ENCODE data around the gene MAML3. TPM values are rescaled to one million over a fixed set of nuclear protein-coding genes. Genes with fewer than 3 reads are reported as not detected.

MAML3 gene
- total RNA-seq, 1 donor from 2014 or later: 8.1 TPM

DNA sequence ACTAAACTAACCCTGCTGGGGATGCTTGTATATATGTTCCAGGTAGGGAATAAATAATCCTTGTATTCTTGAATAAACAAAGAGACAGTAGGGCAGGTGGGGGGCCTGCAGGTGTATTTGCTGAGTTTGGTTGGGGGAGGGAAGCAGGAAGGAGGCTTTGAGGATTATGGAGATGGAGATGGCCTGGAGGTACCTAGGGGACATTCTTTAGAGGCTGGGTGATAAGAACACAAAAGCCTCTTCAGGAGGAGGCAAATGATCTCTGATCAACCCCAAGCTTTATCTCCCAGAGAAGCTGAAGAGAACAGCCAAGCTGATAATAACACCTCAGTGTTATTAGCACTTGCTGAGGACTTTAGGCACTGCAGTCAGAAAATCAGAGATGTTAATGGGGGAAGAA, 300.7 kb downstream of the MAML3 start:
- H3K9me3 Mint-ChIP-seq (ENCODE audit: unreplicated experiment): no peaks in the 10 kb centered on the region
- Histone ChIP-seq H3K4me2 (ENCODE audit: low read length) (no peak overlapping the region), H3K9me3 (ENCODE audit: insufficient read depth, low read depth, low read length) (no peaks in the 10 kb centered on the region), H3K27me3 (ENCODE audit: insufficient read depth, low read length) (no peaks in the 10 kb centered on the region), H3K4me1 (ENCODE audit: insufficient read depth, low read length) (no peaks in the 10 kb centered on the region), H2AFZ (ENCODE audit: low read depth, low read length) (no peak overlapping the region), H3K79me2 (ENCODE audit: insufficient read depth, low read length) (no peaks in the 10 kb centered on the region), H3K9ac (ENCODE audit: low read length) (no peak overlapping the region), H4K20me1 (ENCODE audit: insufficient read depth, low read length) (no peaks in the 10 kb centered on the region), H3K4me3 (ENCODE audit: insufficient read depth, low read depth, low read length) (no peak overlapping the region), H3K27ac (ENCODE audit: low read depth, low read length) (no peak overlapping the region), H3K36me3 (ENCODE audit: insufficient read depth, low read length) (no peaks in the 10 kb centered on the region)
- H3K27me3 Mint-ChIP-seq (ENCODE audit: low read depth, unreplicated experiment): no peaks in the 10 kb centered on the region
- H3K4me1 Mint-ChIP-seq (ENCODE audit: low read depth, unreplicated experiment): peaks cover 12% of the 10 kb centered on the region
- no peak for FAIRE-seq
- H3K36me3 Mint-ChIP-seq (ENCODE audit: low read depth, unreplicated experiment): peaks cover 4% of the 10 kb centered on the region
- DNase-seq (ENCODE audit: low read depth): no peak
- H3K4me3 Mint-ChIP-seq (ENCODE audit: unreplicated experiment): no peak overlapping the region
- no peak for TF ChIP-seq EZH2 (IDR thresholded peaks at IDR 0.05; ENCODE audit: insufficient read depth, low read length)
- TF ChIP-seq, protein P1, sequence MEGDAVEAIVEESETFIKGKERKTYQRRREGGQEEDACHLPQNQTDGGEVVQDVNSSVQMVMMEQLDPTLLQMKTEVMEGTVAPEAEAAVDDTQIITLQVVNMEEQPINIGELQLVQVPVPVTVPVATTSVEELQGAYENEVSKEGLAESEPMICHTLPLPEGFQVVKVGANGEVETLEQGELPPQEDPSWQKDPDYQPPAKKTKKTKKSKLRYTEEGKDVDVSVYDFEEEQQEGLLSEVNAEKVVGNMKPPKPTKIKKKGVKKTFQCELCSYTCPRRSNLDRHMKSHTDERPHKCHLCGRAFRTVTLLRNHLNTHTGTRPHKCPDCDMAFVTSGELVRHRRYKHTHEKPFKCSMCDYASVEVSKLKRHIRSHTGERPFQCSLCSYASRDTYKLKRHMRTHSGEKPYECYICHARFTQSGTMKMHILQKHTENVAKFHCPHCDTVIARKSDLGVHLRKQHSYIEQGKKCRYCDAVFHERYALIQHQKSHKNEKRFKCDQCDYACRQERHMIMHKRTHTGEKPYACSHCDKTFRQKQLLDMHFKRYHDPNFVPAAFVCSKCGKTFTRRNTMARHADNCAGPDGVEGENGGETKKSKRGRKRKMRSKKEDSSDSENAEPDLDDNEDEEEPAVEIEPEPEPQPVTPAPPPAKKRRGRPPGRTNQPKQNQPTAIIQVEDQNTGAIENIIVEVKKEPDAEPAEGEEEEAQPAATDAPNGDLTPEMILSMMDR (IDR thresholded peaks at IDR 0.05; ENCODE audit: insufficient read depth, low read depth, low read length): no peak
- H3K27ac Mint-ChIP-seq (ENCODE audit: unreplicated experiment): no peak overlapping the region

DNA sequence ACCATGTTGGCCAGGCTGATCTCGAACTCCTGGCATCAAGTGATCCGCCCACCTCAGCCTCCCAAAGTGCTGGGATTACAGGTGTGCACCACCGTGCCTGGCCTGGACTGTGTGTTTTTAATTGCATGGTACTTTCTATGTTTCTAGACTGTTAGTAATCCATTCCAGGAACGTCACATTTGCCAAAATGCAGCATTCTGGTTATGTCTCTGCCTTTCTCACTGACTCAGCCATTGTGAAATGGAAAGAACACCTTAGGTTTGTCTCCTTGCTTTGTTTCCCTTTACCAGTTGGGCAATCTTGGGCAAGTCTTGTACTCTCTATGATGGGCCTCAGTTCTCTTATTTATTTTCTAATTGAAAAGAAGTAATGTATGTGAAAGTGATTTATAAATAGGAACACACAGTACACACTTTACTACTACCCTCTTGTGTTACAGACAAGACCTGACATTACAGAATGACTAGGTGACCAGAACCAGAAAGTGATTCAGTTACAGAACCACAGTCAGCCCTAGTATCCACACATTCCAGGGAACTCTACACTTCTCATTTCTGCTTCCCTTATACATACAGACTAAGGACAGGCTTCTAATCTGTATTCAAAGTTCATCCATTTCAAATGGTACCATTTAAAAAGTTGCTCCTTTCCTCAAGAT, 301.2 kb downstream of the MAML3 start:
- DNase-seq (ENCODE audit: low read depth): no peak
- H2AFZ ChIP-seq (ENCODE audit: low read depth, low read length): no peak overlapping the region
- H3K9me3 ChIP-seq (ENCODE audit: insufficient read depth, low read depth, low read length): no peaks in the 10 kb centered on the region
- H3K27ac ChIP-seq (ENCODE audit: low read depth, low read length): no peak overlapping the region
- H4K20me1 ChIP-seq (ENCODE audit: insufficient read depth, low read length): no peaks in the 10 kb centered on the region
- TF ChIP-seq EZH2 (IDR thresholded peaks at IDR 0.05; ENCODE audit: insufficient read depth, low read length): no peak
- TF ChIP-seq, protein P1 (IDR thresholded peaks at IDR 0.05; ENCODE audit: insufficient read depth, low read depth, low read length): no peak
- H3K9ac ChIP-seq (ENCODE audit: low read length): no peak overlapping the region
- no peaks in the 10 kb centered on the region for H3K79me2 ChIP-seq (ENCODE audit: insufficient read depth, low read length)
- Mint-ChIP-seq H3K27me3 (ENCODE audit: low read depth, unreplicated experiment) (no peaks in the 10 kb centered on the region), H3K9me3 (ENCODE audit: unreplicated experiment) (no peaks in the 10 kb centered on the region), H3K4me3 (ENCODE audit: unreplicated experiment) (no peak overlapping the region), H3K27ac (ENCODE audit: unreplicated experiment) (no peak overlapping the region), H3K4me1 (ENCODE audit: low read depth, unreplicated experiment) (peaks cover 11% of the 10 kb centered on the region), H3K36me3 (ENCODE audit: low read depth, unreplicated experiment) (peaks cover 4% of the 10 kb centered on the region)
- no peaks in the 10 kb centered on the region for H3K27me3 ChIP-seq (ENCODE audit: insufficient read depth, low read length)
- H3K4me3 ChIP-seq (ENCODE audit: insufficient read depth, low read depth, low read length): no peak overlapping the region
- H3K4me2 ChIP-seq (ENCODE audit: low read length): no peak overlapping the region
- no peaks in the 10 kb centered on the region for H3K4me1 ChIP-seq (ENCODE audit: insufficient read depth, low read length)
- no peaks in the 10 kb centered on the region for H3K36me3 ChIP-seq (ENCODE audit: insufficient read depth, low read length)
- no peak for FAIRE-seq

DNA sequence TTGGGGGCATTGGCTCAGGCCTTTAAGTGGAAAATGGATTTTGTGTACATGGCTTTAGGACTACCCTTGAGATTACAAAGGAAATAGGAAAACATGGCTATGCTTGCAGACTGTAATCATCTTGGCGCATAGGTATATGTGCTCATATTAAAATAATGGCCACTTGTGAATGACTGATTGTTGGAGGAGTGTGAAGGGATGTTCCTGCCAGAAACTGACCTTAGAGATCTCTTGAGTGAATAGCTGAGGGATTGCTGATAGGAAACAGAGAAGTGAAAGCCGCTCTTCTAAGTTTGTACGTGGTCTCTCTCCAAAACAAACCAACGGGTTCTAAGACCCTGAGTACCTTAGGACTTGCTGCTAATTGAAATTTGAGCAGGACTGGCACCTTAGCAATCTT, 302.3 kb downstream of the MAML3 start:
- no peaks in the 10 kb centered on the region for H3K9me3 ChIP-seq (ENCODE audit: insufficient read depth, low read depth, low read length)
- no peaks in the 10 kb centered on the region for H3K36me3 ChIP-seq (ENCODE audit: insufficient read depth, low read length)
- H3K9me3 Mint-ChIP-seq (ENCODE audit: unreplicated experiment): no peaks in the 10 kb centered on the region
- no peaks in the 10 kb centered on the region for H4K20me1 ChIP-seq (ENCODE audit: insufficient read depth, low read length)
- TF ChIP-seq, protein P1 (IDR thresholded peaks at IDR 0.05; ENCODE audit: insufficient read depth, low read depth, low read length): no peak
- no peak for TF ChIP-seq EZH2 (IDR thresholded peaks at IDR 0.05; ENCODE audit: insufficient read depth, low read length)
- H3K4me1 ChIP-seq (ENCODE audit: insufficient read depth, low read length): no peaks in the 10 kb centered on the region
- no peaks in the 10 kb centered on the region for H3K27me3 Mint-ChIP-seq (ENCODE audit: low read depth, unreplicated experiment)
- no peak for DNase-seq (ENCODE audit: low read depth)
- no peak overlapping the region for H3K27ac ChIP-seq (ENCODE audit: low read depth, low read length)
- H3K9ac ChIP-seq (ENCODE audit: low read length): no peak overlapping the region
- H3K4me2 ChIP-seq (ENCODE audit: low read length): no peak overlapping the region
- H3K27me3 ChIP-seq (ENCODE audit: insufficient read depth, low read length): no peaks in the 10 kb centered on the region
- H3K4me3 Mint-ChIP-seq (ENCODE audit: unreplicated experiment): no peak overlapping the region
- H3K27ac Mint-ChIP-seq (ENCODE audit: unreplicated experiment): no peak overlapping the region
- no peak overlapping the region for H2AFZ ChIP-seq (ENCODE audit: low read depth, low read length)
- H3K79me2 ChIP-seq (ENCODE audit: insufficient read depth, low read length): no peaks in the 10 kb centered on the region
- H3K4me3 ChIP-seq (ENCODE audit: insufficient read depth, low read depth, low read length): no peak overlapping the region
- peaks cover 5% of the 10 kb centered on the region for H3K4me1 Mint-ChIP-seq (ENCODE audit: low read depth, unreplicated experiment)
- peaks cover 3% of the 10 kb centered on the region for H3K36me3 Mint-ChIP-seq (ENCODE audit: low read depth, unreplicated experiment)
- FAIRE-seq: no peak

Measured in astrocyte (in vitro differentiated cells and primary cell).